IMR-90 (cell line): Measurements from ENCODE around the gene RHOBTB3. TPM values are rescaled to one million over a fixed set of nuclear protein-coding genes. Genes with fewer than 3 reads are reported as not detected.

ENCODE experiments used
- ATAC-seq: fragments of 200-7000 bp; cut with Tn5 transposase; 2 replicates; pipeline ENCODE4 v1.9.1; 2020; ENCODE audit warnings: low read depth, mild to moderate bottlenecking, moderate library complexity
- BruUV-seq: library from RNA; stranded (reverse); fragments of 400-500 nt; replicated peaks from 2 replicates; lab custom pipeline; 2021; lab: Mats Ljungman, UMichigan
- CTCF ChIA-PET: fragments of 300-600 bp; formaldehyde crosslinking; extraction: SDS; loops from one replicate; lab custom pipeline; 2021; ENCODE audit warnings: antibody characterized with exemption; lab: Yijun Ruan, JAX
- POLR2A ChIA-PET: fragments of 300-600 bp; sonication (Branson Sonifier 250); formaldehyde crosslinking; loops from one replicate; lab custom pipeline; 2022; ENCODE audit warnings: antibody characterized with exemption; ENCODE audit not compliant: unreplicated experiment; lab: Charles Lee
- DNase-seq: peaks from one replicate; pipeline ENCODE4 v3.0.0; 2013
- H2AFZ ChIP-seq: replicated peaks from 2 replicates; pipeline ENCODE3; 2013; ENCODE audit warnings: low read length, mild to moderate bottlenecking; ENCODE audit not compliant: poor library complexity
- H2AK5ac ChIP-seq: 2 replicates; pipeline ENCODE4 v1.6.1; 2013; ENCODE audit warnings: low read depth, low read length, inconsistent platforms
- H2AK9ac ChIP-seq: replicated peaks from 2 replicates; pipeline ENCODE3; 2013; ENCODE audit warnings: mild to moderate bottlenecking, low read depth, low read length, moderate library complexity; ENCODE audit not compliant: poor library complexity
- H2BK120ac ChIP-seq: 2 replicates; pipeline ENCODE4 v1.6.1; 2013; ENCODE audit warnings: low read depth, low read length, inconsistent platforms
- H2BK15ac ChIP-seq: 3 replicates; pipeline ENCODE4 v1.6.1; 2013; ENCODE audit warnings: low read depth, low read length, inconsistent platforms
- H2BK20ac ChIP-seq: 2 replicates; pipeline ENCODE4 v1.6.1; 2013; ENCODE audit warnings: low read depth, mild to moderate bottlenecking, inconsistent platforms, low read length, moderate library complexity
- H2BK5ac ChIP-seq: 2 replicates; pipeline ENCODE4 v1.6.1; 2013; ENCODE audit warnings: mild to moderate bottlenecking, low read depth, low read length, inconsistent platforms; ENCODE audit not compliant: poor library complexity, severe bottlenecking
- H3K14ac ChIP-seq: replicated peaks from 2 replicates; pipeline ENCODE4 v1.6.1; 2013; ENCODE audit warnings: low read depth, low read length, inconsistent platforms
- H3K18ac ChIP-seq: 2 replicates; pipeline ENCODE4 v1.6.1; 2013; ENCODE audit warnings: low read depth, low read length, control low read depth
- H3K23ac ChIP-seq: 2 replicates; pipeline ENCODE4 v1.6.1; 2013; ENCODE audit warnings: low read depth, low read length, inconsistent platforms
- H3K27ac ChIP-seq: 2 replicates; pipeline ENCODE4 v1.5.1; 2013; ENCODE audit warnings: mild to moderate bottlenecking, control low read depth, low read length; ENCODE audit not compliant: insufficient read depth
- H3K27me3 ChIP-seq: 2 replicates; pipeline ENCODE4 v1.6.1; 2013; ENCODE audit warnings: low read length; ENCODE audit not compliant: control insufficient read depth, insufficient read depth
- H3K36me3 ChIP-seq: 2 replicates; pipeline ENCODE4 v1.6.1; 2013; ENCODE audit warnings: low read length, mixed read lengths; ENCODE audit not compliant: control insufficient read depth, insufficient read depth
- H3K4ac ChIP-seq: 2 replicates; pipeline ENCODE4 v1.6.1; 2013; ENCODE audit warnings: low read depth, low read length, inconsistent platforms
- H3K4me1 ChIP-seq: 2 replicates; pipeline ENCODE4 v1.6.1; 2013; ENCODE audit warnings: low read length, mixed read lengths; ENCODE audit not compliant: control insufficient read depth, insufficient read depth
- H3K4me2 ChIP-seq: 2 replicates; pipeline ENCODE4 v1.6.1; 2013; ENCODE audit warnings: low read depth, mild to moderate bottlenecking, control low read depth, low read length, moderate library complexity
- H3K4me3 ChIP-seq: 2 replicates; pipeline ENCODE4 v1.5.1; 2013; ENCODE audit warnings: low read depth, mild to moderate bottlenecking, control low read depth, low read length, moderate library complexity; ENCODE audit not compliant: insufficient read depth
- H3K56ac ChIP-seq: 2 replicates; pipeline ENCODE4 v1.6.1; 2013; ENCODE audit warnings: low read length, inconsistent platforms; ENCODE audit not compliant: insufficient read depth; ENCODE audit errors: extremely low read depth
- H3K79me1 ChIP-seq, 2 experiments: 2 replicates each; pipeline ENCODE4 v1.6.1; 2013; ENCODE audit warnings: low read length in 2 of 2, inconsistent platforms in 1 of 2, low read depth in 1 of 2
- H3K9ac ChIP-seq: 2 replicates; pipeline ENCODE4 v1.6.1; 2013; ENCODE audit warnings: low read depth, low read length, control low read depth
- H3K9me1 ChIP-seq: 2 replicates; pipeline ENCODE4 v1.6.1; 2013; ENCODE audit warnings: low read length, inconsistent platforms; ENCODE audit not compliant: insufficient read depth
- H3K9me3 ChIP-seq: 2 replicates; pipeline ENCODE4 v1.6.1; 2013; ENCODE audit warnings: low read length; ENCODE audit not compliant: control insufficient read depth, insufficient read depth
- H4K20me1 ChIP-seq: 2 replicates; pipeline ENCODE4 v1.6.1; 2013; ENCODE audit warnings: low read length, inconsistent platforms; ENCODE audit not compliant: insufficient read depth
- H4K5ac ChIP-seq: 2 replicates; pipeline ENCODE4 v1.6.1; 2013; ENCODE audit warnings: mild to moderate bottlenecking, low read depth, low read length, control low read depth
- H4K8ac ChIP-seq, 2 experiments: 2 replicates each; pipeline ENCODE4 v1.6.1; 2013; ENCODE audit warnings: low read depth in 2 of 2, low read length in 2 of 2, control low read depth in 1 of 2, inconsistent platforms in 1 of 2
- H4K91ac ChIP-seq: 2 replicates; pipeline ENCODE4 v1.6.1; 2013; ENCODE audit warnings: low read depth, low read length, inconsistent platforms; ENCODE audit not compliant: insufficient read depth
- BHLHE40 ChIP-seq: fragments of 150-350 bp; IDR thresholded peaks from 2 replicates; pipeline ENCODE4 v1.6.1; 2016; ENCODE audit warnings: mild to moderate bottlenecking, low read depth, low read length
- CEBPB ChIP-seq: IDR thresholded peaks from 2 replicates; pipeline ENCODE4 v1.6.1; 2012; ENCODE audit warnings: low read depth, low read length, improper control_type of control experiment
- CHD1 ChIP-seq: IDR thresholded peaks from 2 replicates; pipeline ENCODE4 v1.6.1; 2012; ENCODE audit warnings: low read depth, low read length, improper control_type of control experiment
- FOS ChIP-seq: fragments of 150-350 bp; IDR thresholded peaks from 2 replicates; pipeline ENCODE4 v1.6.1; 2016; ENCODE audit warnings: low read depth, low read length
- MAFK ChIP-seq: IDR thresholded peaks from 2 replicates; pipeline ENCODE4 v1.6.1; 2012; ENCODE audit warnings: low read depth, low read length, improper control_type of control experiment
- MAZ ChIP-seq: IDR thresholded peaks from 2 replicates; pipeline ENCODE4 v1.6.1; 2012; ENCODE audit warnings: low read depth, mild to moderate bottlenecking, low read length, improper control_type of control experiment, moderate library complexity, borderline replicate concordance
- NFE2L2 ChIP-seq: fragments of 150-350 bp; IDR thresholded peaks from 2 replicates; pipeline ENCODE4 v1.6.1; 2016; ENCODE audit warnings: low read depth, mild to moderate bottlenecking, low read length
- POLR2A ChIP-seq: IDR thresholded peaks from 2 replicates; pipeline ENCODE4 v1.6.1; 2012; ENCODE audit warnings: mild to moderate bottlenecking, low read depth, low read length
- RAD21 ChIP-seq: IDR thresholded peaks from 2 replicates; pipeline ENCODE4 v1.6.1; 2012; ENCODE audit warnings: low read length, improper control_type of control experiment
- RCOR1 ChIP-seq: IDR thresholded peaks from 2 replicates; pipeline ENCODE4 v1.6.1; 2012; ENCODE audit warnings: mild to moderate bottlenecking, low read length, improper control_type of control experiment; ENCODE audit not compliant: insufficient replicate concordance
- RFX5 ChIP-seq: IDR thresholded peaks from 2 replicates; pipeline ENCODE4 v1.8.0; 2012; ENCODE audit warnings: low read depth, mild to moderate bottlenecking, low read length, moderate library complexity
- SMC3 ChIP-seq: fragments of 150-350 bp; IDR thresholded peaks from 2 replicates; pipeline ENCODE4 v1.6.1; 2016; ENCODE audit warnings: low read depth, mild to moderate bottlenecking, antibody characterized with exemption, low read length, moderate library complexity
- USF2 ChIP-seq: fragments of 150-350 bp; IDR thresholded peaks from 2 replicates; pipeline ENCODE4 v1.6.1; 2017; ENCODE audit warnings: mild to moderate bottlenecking, antibody characterized with exemption, low read length, low read depth
- WGBS, 2 experiments: methylation state at CpG; one replicate each; pipeline versions ENCODE4 v1.1.5 to v1.1.7; 2013; ENCODE audit warnings: missing lambda C conversion rate in 2 of 2; ENCODE audit not compliant: insufficient read length in 1 of 2; ENCODE audit errors: extremely low coverage in 2 of 2; 5-methylcytosine and 5-hydroxymethylcytosine counted together
- dilution Hi-C: fragments of 300-500 bp; cut with HindIII; formaldehyde crosslinking; loops from one replicate; pipeline ENCODE4 v1.14.3; 2018; ENCODE audit warnings: low sequenced_read_pairs; ENCODE audit not compliant: unreplicated experiment
- in situ Hi-C: fragments of 300-500 bp; cut with MboI; formaldehyde crosslinking; loops from 3 replicates; pipeline ENCODE4 v1.14.3; 2019; ENCODE audit warnings: low sequenced_read_pairs, inconsistent platforms, mixed read lengths
- intact Hi-C: fragments of 100-400 bp; cut with micrococcal nuclease; formaldehyde crosslinking; loops from 2 replicates; pipeline ENCODE4 v1.10.0; 2022
- polyA plus RNA-seq, 3 experiments: library from polyadenylated mRNA; depleted of rRNA; stranded (reverse); fragments of >200 nt; gene quantifications; 2 replicates each; pipeline ENCODE4 v1.2.3, GENCODE V29; 2012; ENCODE audit warnings: low replicate concordance in 1 of 3
- total RNA-seq: library from RNA; depleted of rRNA; stranded (reverse); fragments of >200 nt; gene quantifications from 2 replicates; pipeline ENCODE4 v1.2.3, GENCODE V29; 2012
- TF ChIP-seq, protein P1 (sequence below): conservative IDR thresholded peaks from 2 replicates; pipeline ENCODE4 v1.5.1; 2012; ENCODE audit warnings: mild to moderate bottlenecking, low read depth, low read length, improper control_type of control experiment
- TF ChIP-seq, protein P2 (sequence below): fragments of 150-350 bp; IDR thresholded peaks from 2 replicates; pipeline ENCODE4 v1.6.1; 2016; ENCODE audit warnings: low read depth, mild to moderate bottlenecking, low read length, moderate library complexity, borderline replicate concordance

RHOBTB3 gene
- total and polyA plus RNA-seq, 2 of the 4 experiments (the other 2 are of a cell fraction), result 117 to 447 TPM

DNA sequence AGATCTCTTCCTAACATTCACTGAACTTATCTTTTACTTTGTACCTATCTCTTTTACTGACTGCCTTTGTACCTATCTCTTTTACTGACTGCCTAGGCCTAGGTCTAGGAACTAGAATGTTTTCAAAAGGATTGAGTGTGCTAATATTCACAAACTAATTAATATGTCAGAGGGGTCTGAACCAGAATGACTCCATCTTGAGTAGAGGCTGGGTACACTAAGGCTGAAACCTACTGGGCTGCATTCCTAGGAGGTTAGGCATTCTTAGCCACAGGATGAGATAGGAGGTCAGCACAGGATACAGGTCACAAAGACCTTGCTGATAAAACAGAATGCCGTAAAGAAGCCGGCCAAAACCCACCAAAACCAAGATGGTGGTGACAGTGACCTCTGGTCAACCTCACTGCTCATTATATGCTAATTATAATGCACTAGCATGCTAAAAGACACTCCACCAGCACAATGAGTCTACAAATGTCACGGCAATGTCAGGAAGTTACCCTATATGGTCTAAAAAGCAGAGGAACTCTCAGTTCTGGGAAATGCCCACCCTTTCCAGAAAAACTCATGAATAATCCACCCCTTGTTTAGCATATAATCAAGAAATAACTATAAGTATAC lies 2.5 kb upstream of the RHOBTB3 start:
- Histone ChIP-seq H2BK15ac (peak overlapping the region; percentile 20; the same call in 1 of the 3 replicates), H4K20me1 (peaks cover 4% of the 10 kb centered on the region; the same call in 1 of the 2 replicates), H2BK20ac (peak overlapping the region; percentile 17; the same call in 1 of the 2 replicates), H2AK5ac (peak overlapping the region; percentile 55; the same call in 1 of the 2 replicates), H4K5ac (peak overlapping the region; percentile 55), H3K56ac (no peak overlapping the region), H3K36me3 (no peaks in the 10 kb centered on the region), H2AFZ (no peak overlapping the region), H4K8ac (peak overlapping the region in 1 of 2 experiments; percentile 36; a peak in 1 of 4 replicates), H3K27ac (peak overlapping the region; percentile 42; the same call in 1 of the 2 replicates), H3K27me3 (no peaks in the 10 kb centered on the region), H3K9me3 (no peaks in the 10 kb centered on the region), H3K9ac (no peak overlapping the region), H3K4me3 (no peak overlapping the region), H3K4me2 (no peak overlapping the region), H3K18ac (peak overlapping the region; percentile 59), H3K79me1 (peaks cover 0 to 29% of the 10 kb centered on the region in 2 experiments; a peak in 2 of 4 replicates), H4K91ac (0 out of 2 replicates have a peak overlapping the region, but pooled peaks have one; percentile 4), H3K14ac (no peak overlapping the region; the same call in 1 of the 2 replicates), H3K4ac (peak overlapping the region; percentile 72; the same call in 1 of the 2 replicates), H3K23ac (peak overlapping the region; percentile 59; the same call in 1 of the 2 replicates), H3K9me1 (peaks cover 7% of the 10 kb centered on the region; the same call in 1 of the 2 replicates), H2BK5ac (peak overlapping the region; percentile 23), H2BK120ac (peak overlapping the region; percentile 48), H2AK9ac (no peak overlapping the region), H3K4me1 (peaks cover 16% of the 10 kb centered on the region)
- BruUV-seq, result no TSS peak
- in situ Hi-C loops, result no loop called here
- DNase-seq (no peak), ATAC-seq (no peak)
- dilution Hi-C loops, result no loop called here
- POLR2A ChIA-PET, result no interaction called here
- intact Hi-C loops, result no loop called here
- CTCF ChIA-PET, result interaction anchor here (1.1 kb wide), 1 partner anchor 64 kb away, joined by 3 read pairs; no protein-coding TSS in a partner anchor
- no CpG with 5 or more reads among the region's 3 CpGs for WGBS, 2 experiments
- no peak for TF ChIP-seq POLR2A
- TF ChIP-seq CEBPB, result no peak
- no peak for TF ChIP-seq RCOR1
- TF ChIP-seq, protein P1, sequence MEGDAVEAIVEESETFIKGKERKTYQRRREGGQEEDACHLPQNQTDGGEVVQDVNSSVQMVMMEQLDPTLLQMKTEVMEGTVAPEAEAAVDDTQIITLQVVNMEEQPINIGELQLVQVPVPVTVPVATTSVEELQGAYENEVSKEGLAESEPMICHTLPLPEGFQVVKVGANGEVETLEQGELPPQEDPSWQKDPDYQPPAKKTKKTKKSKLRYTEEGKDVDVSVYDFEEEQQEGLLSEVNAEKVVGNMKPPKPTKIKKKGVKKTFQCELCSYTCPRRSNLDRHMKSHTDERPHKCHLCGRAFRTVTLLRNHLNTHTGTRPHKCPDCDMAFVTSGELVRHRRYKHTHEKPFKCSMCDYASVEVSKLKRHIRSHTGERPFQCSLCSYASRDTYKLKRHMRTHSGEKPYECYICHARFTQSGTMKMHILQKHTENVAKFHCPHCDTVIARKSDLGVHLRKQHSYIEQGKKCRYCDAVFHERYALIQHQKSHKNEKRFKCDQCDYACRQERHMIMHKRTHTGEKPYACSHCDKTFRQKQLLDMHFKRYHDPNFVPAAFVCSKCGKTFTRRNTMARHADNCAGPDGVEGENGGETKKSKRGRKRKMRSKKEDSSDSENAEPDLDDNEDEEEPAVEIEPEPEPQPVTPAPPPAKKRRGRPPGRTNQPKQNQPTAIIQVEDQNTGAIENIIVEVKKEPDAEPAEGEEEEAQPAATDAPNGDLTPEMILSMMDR, result no peak
- no peak for TF ChIP-seq RAD21
- no peak for TF ChIP-seq SMC3
- no peak for TF ChIP-seq CHD1
- TF ChIP-seq, protein P2, sequence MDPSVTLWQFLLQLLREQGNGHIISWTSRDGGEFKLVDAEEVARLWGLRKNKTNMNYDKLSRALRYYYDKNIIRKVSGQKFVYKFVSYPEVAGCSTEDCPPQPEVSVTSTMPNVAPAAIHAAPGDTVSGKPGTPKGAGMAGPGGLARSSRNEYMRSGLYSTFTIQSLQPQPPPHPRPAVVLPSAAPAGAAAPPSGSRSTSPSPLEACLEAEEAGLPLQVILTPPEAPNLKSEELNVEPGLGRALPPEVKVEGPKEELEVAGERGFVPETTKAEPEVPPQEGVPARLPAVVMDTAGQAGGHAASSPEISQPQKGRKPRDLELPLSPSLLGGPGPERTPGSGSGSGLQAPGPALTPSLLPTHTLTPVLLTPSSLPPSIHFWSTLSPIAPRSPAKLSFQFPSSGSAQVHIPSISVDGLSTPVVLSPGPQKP, result no peak
- TF ChIP-seq NFE2L2, result no peak
- TF ChIP-seq FOS, result no peak
- no peak for TF ChIP-seq BHLHE40
- TF ChIP-seq MAFK, result no peak
- TF ChIP-seq RFX5, result no peak
- TF ChIP-seq USF2, result no peak
- TF ChIP-seq MAZ, result no peak
